Kidney tubule cell (primary cell): ENCODE measurements around the gene UIMC1.
"Not testable (repeated sequence)": the region's sequence is repeated elsewhere in the genome, so short reads cannot be mapped to it uniquely, and the experiment has no call there.

Experiments used
- DNase-seq: peaks from one replicate; pipeline ENCODE4 v3.0.0-alpha.2; 2018; ENCODE audit warnings: low spot score

The UIMC1 gene

GRCh38 chr5:177006265-177006972, at the start of gene UIMC1:
TSS of gene UIMC1 (minus strand) at chr5:177006779. CDS start at chr5:176982615, 24,164 bp downstream.
- DNase-seq, result peak; percentile 95

- no peak for DNase-seq
These were observed 42.7 kb upstream of the UIMC1 start for GRCh38 chr5:177049285-177049684.

- not testable (repeated sequence) for DNase-seq
These were observed 42.0 kb upstream of the UIMC1 start for GRCh38 chr5:177048531-177048930.

- no peak for DNase-seq
These were observed 39.1 kb upstream of the UIMC1 start for GRCh38 chr5:177045631-177046030.

- no peak for DNase-seq
These were observed 38.1 kb upstream of the UIMC1 start for GRCh38 chr5:177044641-177045040.

- DNase-seq, result no peak
These were observed 37.4 kb upstream of the UIMC1 start for GRCh38 chr5:177043958-177044357.

GRCh38 chr5:177043114-177043513, 36.5 kb upstream of the UIMC1 start:
- no peak for DNase-seq

- DNase-seq, result no peak
These were observed 35.4 kb upstream of the UIMC1 start for GRCh38 chr5:177041936-177042335.

GRCh38 chr5:177040814-177041420, 34.3 kb upstream of the UIMC1 start:
- DNase-seq, result no peak

- no peak for DNase-seq
These were observed 30.3 kb upstream of the UIMC1 start for GRCh38 chr5:177036921-177037320.

GRCh38 chr5:177036443-177036842, 29.9 kb upstream of the UIMC1 start:
- no peak for DNase-seq

GRCh38 chr5:177035976-177036375, 29.4 kb upstream of the UIMC1 start:
- no peak for DNase-seq

- no peak for DNase-seq
These were observed 22.9 kb upstream of the UIMC1 start for GRCh38 chr5:177029498-177029897.

- no peak for DNase-seq
These were observed 21.1 kb upstream of the UIMC1 start for GRCh38 chr5:177027665-177028064.

- DNase-seq, result no peak
These were observed 18.6 kb upstream of the UIMC1 start for GRCh38 chr5:177025101-177025601.

- no peak for DNase-seq
These were observed 18.0 kb upstream of the UIMC1 start for GRCh38 chr5:177024559-177024958.

GRCh38 chr5:177023303-177023664, 16.7 kb upstream of the UIMC1 start:
- no peak for DNase-seq

- peak; percentile 92 for DNase-seq
These were observed 16.1 kb upstream of the UIMC1 start, which contains the start of gene ZNF346 for GRCh38 chr5:177022386-177023302. TSS of gene ZNF346 (plus strand) at chr5:177022696. CDS start at chr5:177022739, 43 bp downstream.

- DNase-seq, result no peak
These were observed 13.5 kb upstream of the UIMC1 start for GRCh38 chr5:177020033-177020432.

GRCh38 chr5:177018341-177018740, 11.8 kb upstream of the UIMC1 start:
- DNase-seq, result no peak

GRCh38 chr5:177015156-177015555, 8.6 kb upstream of the UIMC1 start:
- no peak for DNase-seq

- no peak for DNase-seq
These were observed 3.6 kb upstream of the UIMC1 start for GRCh38 chr5:177010153-177010552.

- DNase-seq, result no peak
These were observed 2.1 kb upstream of the UIMC1 start for GRCh38 chr5:177008716-177009115.
